Left ventricle myocardium inferior (tissue), 1 donor: Measurements from ENCODE around the gene VWA5B1. TPM values are rescaled to one million over a fixed set of nuclear protein-coding genes. Genes with fewer than 3 reads are reported as not detected.

ENCODE experiments used
- DNase-seq: peaks from one replicate; pipeline ENCODE4 v3.0.0-alpha.2; 2020
- H3K27ac ChIP-seq: fragments of 200-600 bp; replicated peaks from 2 replicates; pipeline ENCODE4 v1.8.0; 2021
- H3K27me3 ChIP-seq: fragments of 200-600 bp; 2 replicates; pipeline ENCODE4 v1.8.0; 2021; ENCODE audit warnings: low read depth
- H3K36me3 ChIP-seq: fragments of 200-600 bp; 2 replicates; pipeline ENCODE4 v1.8.0; 2021
- H3K4me1 ChIP-seq: fragments of 200-600 bp; 2 replicates; pipeline ENCODE4 v1.8.0; 2021
- H3K4me3 ChIP-seq: fragments of 200-600 bp; 2 replicates; pipeline ENCODE4 v1.8.0; 2021; ENCODE audit warnings: mild to moderate bottlenecking, moderate library complexity
- H3K9me3 ChIP-seq: fragments of 200-600 bp; replicated peaks from 2 replicates; pipeline ENCODE4 v1.8.0; 2021
- intact Hi-C: fragments of 100-400 bp; cut with micrococcal nuclease; formaldehyde crosslinking; loops from one replicate; pipeline ENCODE4 v1.11.0; 2022
- total RNA-seq: library from RNA; stranded (reverse); fragmentation: NEBNext Ultra II Directional; extraction: Animal tissue kit (Norgen Biotek cat#: 25700); gene quantifications from one replicate; pipeline ENCODE4 v1.2.1, GENCODE V29; 2021
- TF ChIP-seq, protein P1 (sequence below): fragments of 200-600 bp; IDR thresholded peaks from 2 replicates; pipeline ENCODE4 v1.8.0; 2021; ENCODE audit warnings: antibody characterized with exemption, mild to moderate bottlenecking, borderline replicate concordance
- donor health status: DM: no; HTN: yes; CAD: no; lungs with severe emphysema.

Gene VWA5B1
- total RNA-seq, 1 donor from 2014 or later, result 0.16 TPM

DNA sequence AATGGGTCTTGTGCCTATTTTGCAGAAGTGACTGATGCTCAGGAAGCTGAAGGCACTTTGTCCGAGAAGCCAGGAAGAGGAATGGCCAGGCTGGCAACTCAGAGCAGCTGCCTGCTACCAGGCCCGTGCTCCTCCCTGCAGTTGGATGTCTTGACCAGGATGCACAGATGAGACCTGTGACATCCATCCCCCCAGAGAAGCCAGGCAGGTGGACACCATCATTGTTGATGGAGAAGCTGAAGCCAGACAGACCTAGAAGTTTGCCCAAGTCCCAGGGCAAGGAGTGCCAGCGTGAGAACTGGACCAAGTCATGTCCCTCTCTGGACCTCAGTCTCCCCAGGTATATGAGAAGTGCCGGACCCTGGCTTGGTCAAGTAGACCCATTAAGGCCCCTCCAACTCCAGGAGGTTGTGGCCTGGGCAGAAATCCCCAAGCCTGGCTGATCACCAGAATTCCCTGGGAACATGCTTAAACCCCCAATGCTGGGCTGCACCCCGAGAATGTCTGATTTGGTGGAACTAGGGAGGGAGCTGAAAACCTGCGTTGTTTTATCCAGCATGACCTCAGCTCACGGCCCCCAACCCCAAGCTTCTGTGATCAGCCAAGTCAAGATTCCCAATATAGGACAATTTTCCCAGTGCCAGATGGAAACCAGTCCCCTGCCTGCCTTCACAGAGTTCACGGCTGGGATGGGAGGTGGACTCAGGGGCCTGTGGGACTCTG is 112.9 kb downstream of the VWA5B1 start:
- TF ChIP-seq, protein P1, sequence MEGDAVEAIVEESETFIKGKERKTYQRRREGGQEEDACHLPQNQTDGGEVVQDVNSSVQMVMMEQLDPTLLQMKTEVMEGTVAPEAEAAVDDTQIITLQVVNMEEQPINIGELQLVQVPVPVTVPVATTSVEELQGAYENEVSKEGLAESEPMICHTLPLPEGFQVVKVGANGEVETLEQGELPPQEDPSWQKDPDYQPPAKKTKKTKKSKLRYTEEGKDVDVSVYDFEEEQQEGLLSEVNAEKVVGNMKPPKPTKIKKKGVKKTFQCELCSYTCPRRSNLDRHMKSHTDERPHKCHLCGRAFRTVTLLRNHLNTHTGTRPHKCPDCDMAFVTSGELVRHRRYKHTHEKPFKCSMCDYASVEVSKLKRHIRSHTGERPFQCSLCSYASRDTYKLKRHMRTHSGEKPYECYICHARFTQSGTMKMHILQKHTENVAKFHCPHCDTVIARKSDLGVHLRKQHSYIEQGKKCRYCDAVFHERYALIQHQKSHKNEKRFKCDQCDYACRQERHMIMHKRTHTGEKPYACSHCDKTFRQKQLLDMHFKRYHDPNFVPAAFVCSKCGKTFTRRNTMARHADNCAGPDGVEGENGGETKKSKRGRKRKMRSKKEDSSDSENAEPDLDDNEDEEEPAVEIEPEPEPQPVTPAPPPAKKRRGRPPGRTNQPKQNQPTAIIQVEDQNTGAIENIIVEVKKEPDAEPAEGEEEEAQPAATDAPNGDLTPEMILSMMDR, result no peak
- Histone ChIP-seq H3K27me3 (peaks cover 86% of the 10 kb centered on the region), H3K4me3 (no peak overlapping the region), H3K4me1 (no peaks in the 10 kb centered on the region), H3K9me3 (no peaks in the 10 kb centered on the region), H3K27ac (no peak overlapping the region), H3K36me3 (no peaks in the 10 kb centered on the region)
- intact Hi-C loops, result no loop called here
- no peak for DNase-seq

DNA sequence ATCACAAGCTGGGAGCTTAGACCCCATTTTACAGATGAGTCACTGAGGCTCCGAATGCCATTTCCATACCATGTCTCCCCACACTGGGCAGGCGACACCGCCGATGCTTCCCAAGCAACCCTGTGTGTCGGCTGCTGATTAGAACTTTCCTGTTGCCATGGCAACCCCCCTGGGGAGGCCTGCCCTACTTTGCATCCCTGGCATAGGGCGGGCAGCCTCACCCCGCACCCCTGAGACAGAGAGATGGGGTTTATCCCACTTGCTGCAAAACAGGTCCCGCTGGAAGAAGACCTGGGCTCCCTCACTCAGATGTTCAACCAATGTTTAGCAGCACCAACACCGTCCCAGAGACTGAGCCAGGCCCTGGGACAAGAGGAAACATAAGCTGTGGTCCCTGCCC is 113.8 kb downstream of the VWA5B1 start:
- Histone ChIP-seq H3K4me1 (no peaks in the 10 kb centered on the region), H3K36me3 (no peaks in the 10 kb centered on the region), H3K9me3 (no peaks in the 10 kb centered on the region), H3K27me3 (peaks cover 77% of the 10 kb centered on the region), H3K4me3 (no peak overlapping the region), H3K27ac (no peak overlapping the region)
- no peak for DNase-seq
- intact Hi-C loops, result no loop called here
- TF ChIP-seq, protein P1, result no peak

Other genes with a start within 250 kb of the VWA5B1 start
- 51.4 TPM for gene PLA2G5, start 220.7 kb upstream of the VWA5B1 start, total RNA-seq
- gene PLA2G2D, start 171.3 kb upstream of the VWA5B1 start, total RNA-seq, result not detected
- gene PLA2G2F, start 151.6 kb upstream of the VWA5B1 start, total RNA-seq, result not detected
- gene UBXN10, start 104.8 kb upstream of the VWA5B1 start, total RNA-seq, result 1.4 TPM
- not detected for gene PLA2G2C, start 104.4 kb upstream of the VWA5B1 start, total RNA-seq
- 7.9 TPM for gene CAMK2N1, start 195.3 kb downstream of the VWA5B1 start, total RNA-seq
- 45.0 TPM for gene MUL1, start 217.3 kb downstream of the VWA5B1 start, total RNA-seq